Measurements from ENCODE around the gene SH3PXD2A.
"Not testable (repeated sequence)": the region's sequence is repeated elsewhere in the genome, so short reads cannot be mapped to it uniquely, and the experiment has no call there.

The SH3PXD2A gene

GRCh38 chr10:103614306-103615158 is 240.8 kb downstream of the SH3PXD2A start:
- no peak for DNase-seq

GRCh38 chr10:103613616-103614015 is 241.8 kb downstream of the SH3PXD2A start:
- DNase-seq = no peak

- no peak for DNase-seq
These were observed 242.7 kb downstream of the SH3PXD2A start for GRCh38 chr10:103612462-103613365.

GRCh38 chr10:103610921-103611511 is 244.4 kb downstream of the SH3PXD2A start:
- DNase-seq = no peak

- no peak for DNase-seq
These were observed 245.3 kb downstream of the SH3PXD2A start for GRCh38 chr10:103610083-103610472.

- no peak for DNase-seq
These were observed 245.9 kb downstream of the SH3PXD2A start for GRCh38 chr10:103609231-103610082.

GRCh38 chr10:103608056-103608455 is 247.3 kb downstream of the SH3PXD2A start:
- DNase-seq = not testable (repeated sequence)

GRCh38 chr10:103607051-103607450 is 248.3 kb downstream of the SH3PXD2A start:
- not testable (repeated sequence) for DNase-seq

GRCh38 chr10:103606097-103606438 is 249.3 kb downstream of the SH3PXD2A start:
- DNase-seq = not testable (repeated sequence)

- DNase-seq = no peak
These were observed 249.8 kb downstream of the SH3PXD2A start for GRCh38 chr10:103605359-103606096.

- no peak for DNase-seq
These were observed 252.0 kb downstream of the SH3PXD2A start for GRCh38 chr10:103603382-103603781.

- DNase-seq = no peak
These were observed 252.6 kb downstream of the SH3PXD2A start for GRCh38 chr10:103602852-103603155.

- no peak for DNase-seq
These were observed 253.1 kb downstream of the SH3PXD2A start for GRCh38 chr10:103602028-103602851.

- no peak for DNase-seq
These were observed 254.3 kb downstream of the SH3PXD2A start for GRCh38 chr10:103600956-103601569.

GRCh38 chr10:103600325-103600724 is 255.1 kb downstream of the SH3PXD2A start:
- no peak for DNase-seq

- DNase-seq = no peak
These were observed 255.5 kb downstream of the SH3PXD2A start for GRCh38 chr10:103599907-103600306.

GRCh38 chr10:103599211-103599610 is 256.2 kb downstream of the SH3PXD2A start:
- DNase-seq = no peak

- DNase-seq = no peak
These were observed 256.7 kb downstream of the SH3PXD2A start for GRCh38 chr10:103598654-103599115.

GRCh38 chr10:103597003-103597402 is 258.4 kb downstream of the SH3PXD2A start:
- no peak for DNase-seq
